CD4-positive, alpha-beta T cell treated with Interleukin-6 at 100 ng/mL for 8 hours (primary cell): ENCODE data around the gene KNCN.

ENCODE experiments used
- DNase-seq: peaks from one replicate; pipeline ENCODE4 v3.0.0-alpha.2; 2020; ENCODE audit warnings: mixed read lengths, low spot score

KNCN gene

GRCh38 chr1:46523496-46524353 is 27.7 kb downstream of the KNCN start:
- no peak for DNase-seq

GRCh38 chr1:46522969-46523320 is 28.5 kb downstream of the KNCN start:
- no peak for DNase-seq

GRCh38 chr1:46522184-46522968 is 29.1 kb downstream of the KNCN start:
- DNase-seq: no peak

- no peak for DNase-seq
These were observed 30.0 kb downstream of the KNCN start for GRCh38 chr1:46521414-46521813.

GRCh38 chr1:46520063-46520911 is 31.2 kb downstream of the KNCN start:
- DNase-seq: no peak

GRCh38 chr1:46519209-46519608 is 32.2 kb downstream of the KNCN start:
- DNase-seq: no peak

- no peak for DNase-seq
These were observed 33.4 kb downstream of the KNCN start for GRCh38 chr1:46517932-46518498.

- no peak for DNase-seq
These were observed 34.3 kb downstream of the KNCN start for GRCh38 chr1:46517010-46517600.

GRCh38 chr1:46516200-46516950 is 35.1 kb downstream of the KNCN start:
- no peak for DNase-seq

GRCh38 chr1:46515576-46515975 is 35.9 kb downstream of the KNCN start:
- DNase-seq: no peak

GRCh38 chr1:46513536-46513935 is 37.9 kb downstream of the KNCN start:
- no peak for DNase-seq

- DNase-seq: no peak
These were observed 38.7 kb downstream of the KNCN start for GRCh38 chr1:46512792-46513190.

GRCh38 chr1:46512135-46512791 is 39.2 kb downstream of the KNCN start:
- DNase-seq: no peak

GRCh38 chr1:46510998-46511365 is 40.5 kb downstream of the KNCN start:
- DNase-seq: no peak

GRCh38 chr1:46510341-46510997 is 41.0 kb downstream of the KNCN start:
- no peak for DNase-seq

- DNase-seq: no peak
These were observed 42.7 kb downstream of the KNCN start for GRCh38 chr1:46508757-46509156.

GRCh38 chr1:46506470-46507219 is 44.8 kb downstream of the KNCN start:
- no peak for DNase-seq

- no peak for DNase-seq
These were observed 48.0 kb downstream of the KNCN start for GRCh38 chr1:46503421-46503820.

GRCh38 chr1:46501528-46501927 is 49.9 kb downstream of the KNCN start:
- no peak for DNase-seq
